ENCODE measurements around the gene ATP4A. TPM values are rescaled to one million over a fixed set of nuclear protein-coding genes. Genes with fewer than 3 reads are reported as not detected.

The ATP4A gene
- total RNA-seq, 2 donors from 2014 or later, result not detected

GRCh38 chr19:35555301-35556005 is 8.0 kb downstream of the ATP4A start:
- Histone ChIP-seq H3K9me3 (no peaks in the 10 kb centered on the region), H3K4me3 (no peak overlapping the region), H3K4me1 (peaks cover 0 to 14% of the 10 kb centered on the region in 2 donors), H3K36me3 (no peaks in the 10 kb centered on the region), H3K27me3 (peaks cover 0 to 9% of the 10 kb centered on the region in 2 donors), H3K27ac (no peak overlapping the region)
- no peak for DNase-seq (ENCODE audit: low spot score)
- TF ChIP-seq CTCF (IDR thresholded peaks at IDR 0.05), result no peak

GRCh38 chr19:35554076-35554475 is 9.4 kb downstream of the ATP4A start:
- TF ChIP-seq CTCF (IDR thresholded peaks at IDR 0.05), result no peak
- no peak for DNase-seq (ENCODE audit: low spot score)
- Histone ChIP-seq H3K4me3 (no peak overlapping the region), H3K27me3 (peaks cover 0 to 9% of the 10 kb centered on the region in 2 donors), H3K4me1 (peaks cover 0 to 14% of the 10 kb centered on the region in 2 donors), H3K36me3 (no peaks in the 10 kb centered on the region), H3K27ac (no peak overlapping the region), H3K9me3 (no peaks in the 10 kb centered on the region)

- H3K9me3 ChIP-seq, result no peaks in the 10 kb centered on the region
- no peak overlapping the region for H3K4me3 ChIP-seq
- H3K27ac ChIP-seq, result no peak overlapping the region
- TF ChIP-seq CTCF (IDR thresholded peaks at IDR 0.05), result no peak
- peaks cover 0 to 6% of the 10 kb centered on the region in 2 donors for H3K27me3 ChIP-seq
- H3K36me3 ChIP-seq, result no peaks in the 10 kb centered on the region
- DNase-seq (ENCODE audit: low spot score), result no peak
- H3K4me1 ChIP-seq, result peaks cover 0 to 12% of the 10 kb centered on the region in 2 donors
Observed at GRCh38 chr19:35553385-35554000, 10.0 kb downstream of the ATP4A start.

GRCh38 chr19:35552534-35553384 is 10.7 kb downstream of the ATP4A start:
- H3K27ac ChIP-seq, result no peak overlapping the region
- H3K4me3 ChIP-seq, result no peak overlapping the region
- H3K27me3 ChIP-seq, result no peaks in the 10 kb centered on the region
- H3K36me3 ChIP-seq, result no peaks in the 10 kb centered on the region
- no peak for TF ChIP-seq CTCF (IDR thresholded peaks at IDR 0.05)
- H3K9me3 ChIP-seq, result no peaks in the 10 kb centered on the region
- H3K4me1 ChIP-seq, result peaks cover 0 to 5% of the 10 kb centered on the region in 2 donors
- DNase-seq (ENCODE audit: low spot score), result no peak

GRCh38 chr19:35551091-35551810 is 12.2 kb downstream of the ATP4A start:
- Histone ChIP-seq H3K27ac (no peak overlapping the region), H3K36me3 (no peaks in the 10 kb centered on the region), H3K27me3 (no peaks in the 10 kb centered on the region), H3K4me1 (peaks cover 0 to 8% of the 10 kb centered on the region in 2 donors), H3K4me3 (no peak overlapping the region), H3K9me3 (no peaks in the 10 kb centered on the region)
- TF ChIP-seq CTCF (IDR thresholded peaks at IDR 0.05), result no peak
- no peak for DNase-seq (ENCODE audit: low spot score)

All from right atrium auricular region (tissue), 2 donors.